HuH-7 (cell line): ENCODE measurements around the gene TXNL1.
"Not testable (repeated sequence)": the region's sequence is repeated elsewhere in the genome, so short reads cannot be mapped to it uniquely, and the experiment has no call there.

ENCODE experiments used
- DNase-seq: peaks from one replicate; pipeline ENCODE4 v3.0.0; 2011; ENCODE audit warnings: low spot score

Gene TXNL1

GRCh38 chr18:56638232-56639103, at the start of gene TXNL1:
Gene TXNL1, minus strand, starts transcription at chr18:56638592. Its CDS starts 152 bp downstream, at chr18:56638440.
- DNase-seq: peak; percentile 81

GRCh38 chr18:56684277-56684676, 45.9 kb upstream of the TXNL1 start:
- DNase-seq: no peak

- peak; percentile 1 for DNase-seq
Measured at GRCh38 chr18:56678836-56679565, 40.6 kb upstream of the TXNL1 start.

- no peak for DNase-seq
Measured at GRCh38 chr18:56676639-56677038, 38.2 kb upstream of the TXNL1 start.

GRCh38 chr18:56672981-56673380, 34.6 kb upstream of the TXNL1 start:
- DNase-seq: no peak

- no peak for DNase-seq
Measured at GRCh38 chr18:56672391-56672790, 34.0 kb upstream of the TXNL1 start.

- no peak for DNase-seq
Measured at GRCh38 chr18:56662902-56663301, 24.5 kb upstream of the TXNL1 start.

GRCh38 chr18:56662502-56662901, 24.1 kb upstream of the TXNL1 start:
- DNase-seq: no peak

GRCh38 chr18:56662063-56662408, 23.6 kb upstream of the TXNL1 start:
- DNase-seq: no peak

GRCh38 chr18:56661360-56662062, 23.1 kb upstream of the TXNL1 start:
- DNase-seq: no peak

- no peak for DNase-seq
Measured at GRCh38 chr18:56660655-56661054, 22.3 kb upstream of the TXNL1 start.

- DNase-seq: no peak
Measured at GRCh38 chr18:56659111-56659510, 20.7 kb upstream of the TXNL1 start.

GRCh38 chr18:56658261-56658660, 19.9 kb upstream of the TXNL1 start:
- no peak for DNase-seq

GRCh38 chr18:56654280-56654679, 15.9 kb upstream of the TXNL1 start:
- DNase-seq: not testable (repeated sequence)

- no peak for DNase-seq
Measured at GRCh38 chr18:56652802-56653201, 14.4 kb upstream of the TXNL1 start.

- no peak for DNase-seq
Measured at GRCh38 chr18:56651771-56652092, 13.3 kb upstream of the TXNL1 start.

- DNase-seq: peak; percentile 46
Measured at GRCh38 chr18:56650944-56651770, 12.8 kb upstream of the TXNL1 start, which contains the start of gene WDR7. Gene WDR7, plus strand, starts transcription at chr18:56651359. Its CDS starts 21,157 bp downstream, at chr18:56672516.

GRCh38 chr18:56649996-56650395, 11.6 kb upstream of the TXNL1 start:
- no peak for DNase-seq

GRCh38 chr18:56647951-56648893, 9.8 kb upstream of the TXNL1 start:
- DNase-seq: no peak

- DNase-seq: no peak
Measured at GRCh38 chr18:56647071-56647470, 8.7 kb upstream of the TXNL1 start.
